ENCODE data around the gene TOMM22. TPM values are rescaled to one million over a fixed set of nuclear protein-coding genes. Genes with fewer than 3 reads are reported as not detected.

The TOMM22 gene
- total RNA-seq, 1 experiment from 2014 or later, result 146 TPM

DNA sequence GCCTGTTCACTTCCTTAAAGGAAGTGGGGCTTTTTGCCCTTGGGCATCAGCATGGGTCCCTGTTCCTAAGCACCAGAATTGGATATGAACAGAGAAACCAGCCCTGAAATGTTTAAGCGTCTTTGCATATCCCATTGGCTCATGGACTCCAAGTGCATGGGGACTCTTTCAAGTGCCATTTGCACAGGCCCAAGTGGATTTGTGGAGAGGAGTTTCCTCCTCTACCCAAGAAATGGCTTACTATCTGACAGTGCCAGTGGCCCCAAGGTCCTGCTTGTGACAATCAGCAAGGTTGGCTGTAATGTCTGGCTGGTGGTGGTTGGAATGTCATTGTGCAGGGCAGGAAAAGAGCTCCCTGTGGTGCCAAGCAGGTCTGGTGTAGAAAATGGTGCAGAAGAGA lies 4.0 kb downstream of the TOMM22 start (continued):
- TF ChIP-seq, protein P1, sequence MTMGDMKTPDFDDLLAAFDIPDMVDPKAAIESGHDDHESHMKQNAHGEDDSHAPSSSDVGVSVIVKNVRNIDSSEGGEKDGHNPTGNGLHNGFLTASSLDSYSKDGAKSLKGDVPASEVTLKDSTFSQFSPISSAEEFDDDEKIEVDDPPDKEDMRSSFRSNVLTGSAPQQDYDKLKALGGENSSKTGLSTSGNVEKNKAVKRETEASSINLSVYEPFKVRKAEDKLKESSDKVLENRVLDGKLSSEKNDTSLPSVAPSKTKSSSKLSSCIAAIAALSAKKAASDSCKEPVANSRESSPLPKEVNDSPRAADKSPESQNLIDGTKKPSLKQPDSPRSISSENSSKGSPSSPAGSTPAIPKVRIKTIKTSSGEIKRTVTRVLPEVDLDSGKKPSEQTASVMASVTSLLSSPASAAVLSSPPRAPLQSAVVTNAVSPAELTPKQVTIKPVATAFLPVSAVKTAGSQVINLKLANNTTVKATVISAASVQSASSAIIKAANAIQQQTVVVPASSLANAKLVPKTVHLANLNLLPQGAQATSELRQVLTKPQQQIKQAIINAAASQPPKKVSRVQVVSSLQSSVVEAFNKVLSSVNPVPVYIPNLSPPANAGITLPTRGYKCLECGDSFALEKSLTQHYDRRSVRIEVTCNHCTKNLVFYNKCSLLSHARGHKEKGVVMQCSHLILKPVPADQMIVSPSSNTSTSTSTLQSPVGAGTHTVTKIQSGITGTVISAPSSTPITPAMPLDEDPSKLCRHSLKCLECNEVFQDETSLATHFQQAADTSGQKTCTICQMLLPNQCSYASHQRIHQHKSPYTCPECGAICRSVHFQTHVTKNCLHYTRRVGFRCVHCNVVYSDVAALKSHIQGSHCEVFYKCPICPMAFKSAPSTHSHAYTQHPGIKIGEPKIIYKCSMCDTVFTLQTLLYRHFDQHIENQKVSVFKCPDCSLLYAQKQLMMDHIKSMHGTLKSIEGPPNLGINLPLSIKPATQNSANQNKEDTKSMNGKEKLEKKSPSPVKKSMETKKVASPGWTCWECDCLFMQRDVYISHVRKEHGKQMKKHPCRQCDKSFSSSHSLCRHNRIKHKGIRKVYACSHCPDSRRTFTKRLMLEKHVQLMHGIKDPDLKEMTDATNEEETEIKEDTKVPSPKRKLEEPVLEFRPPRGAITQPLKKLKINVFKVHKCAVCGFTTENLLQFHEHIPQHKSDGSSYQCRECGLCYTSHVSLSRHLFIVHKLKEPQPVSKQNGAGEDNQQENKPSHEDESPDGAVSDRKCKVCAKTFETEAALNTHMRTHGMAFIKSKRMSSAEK (CRISPR knock-in tag; IDR thresholded peaks at IDR 0.05; ENCODE audit: borderline replicate concordance), result no peak
- TF ChIP-seq IRF1 (CRISPR knock-in tag; IDR thresholded peaks at IDR 0.05) (no peak), ELF4 (CRISPR knock-in tag; IDR thresholded peaks at IDR 0.05; ENCODE audit: low read depth) (no peak), TEAD1 (CRISPR knock-in tag; IDR thresholded peaks at IDR 0.05) (no peak), CREM (CRISPR knock-in tag; IDR thresholded peaks at IDR 0.05) (no peak)

- no peak for DNase-seq (ENCODE audit: low spot score)
- Mint-ChIP-seq H3K27ac (no peak overlapping the region), H3K9me3 (no peaks in the 10 kb centered on the region), H3K27me3 (ENCODE audit: low read depth) (no peaks in the 10 kb centered on the region), H3K4me1 (no peaks in the 10 kb centered on the region), H3K4me3 (no peak overlapping the region), H3K36me3 (peaks cover 37% of the 10 kb centered on the region)
- ATAC-seq, result no peak
- TF ChIP-seq NR2C2 (CRISPR knock-in tag; IDR thresholded peaks at IDR 0.05), result no peak
- TF ChIP-seq TEAD4 (CRISPR knock-in tag; IDR thresholded peaks at IDR 0.05), result no peak
- CTCF ChIA-PET, result interaction anchor here (0.8 kb wide), 1 partner anchor 56 kb away, joined by 3 read pairs; no protein-coding TSS in a partner anchor
- POLR2A ChIA-PET, result no interaction called here
Measured at GRCh38 chr22:38689651-38690050, 7.9 kb downstream of the TOMM22 start.

DNA sequence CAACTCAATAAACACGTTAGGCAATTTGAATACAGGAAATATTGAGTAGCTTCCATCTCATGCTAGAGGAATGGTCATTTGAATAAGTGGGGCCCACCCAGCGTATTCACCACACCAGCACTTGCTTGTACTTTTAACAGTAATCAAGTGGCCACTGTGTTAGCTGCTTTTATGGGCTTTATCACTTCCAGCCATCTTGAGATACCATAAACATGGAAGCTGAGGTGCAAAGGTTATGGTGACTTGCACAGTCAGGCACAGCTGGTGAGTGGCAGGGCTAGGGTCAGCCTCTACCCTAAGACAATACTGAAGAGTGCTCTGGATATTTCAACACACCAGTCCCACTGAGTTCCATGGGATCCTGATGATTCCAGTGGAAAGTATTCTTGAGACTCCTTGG lies 12.3 kb downstream of the TOMM22 start:
- Mint-ChIP-seq H3K27ac (no peak overlapping the region), H3K27me3 (ENCODE audit: low read depth) (no peaks in the 10 kb centered on the region)
- no peak for TF ChIP-seq AFF4 (CRISPR knock-in tag; IDR thresholded peaks at IDR 0.05; ENCODE audit: borderline replicate concordance)
- TF ChIP-seq FOXP4 (CRISPR knock-in tag; IDR thresholded peaks at IDR 0.05), result no peak
- TF ChIP-seq RORB (CRISPR knock-in tag; IDR thresholded peaks at IDR 0.05), result no peak
- no peak for TF ChIP-seq CREB1 (CRISPR knock-in tag; IDR thresholded peaks at IDR 0.05)
- TF ChIP-seq, protein P2, sequence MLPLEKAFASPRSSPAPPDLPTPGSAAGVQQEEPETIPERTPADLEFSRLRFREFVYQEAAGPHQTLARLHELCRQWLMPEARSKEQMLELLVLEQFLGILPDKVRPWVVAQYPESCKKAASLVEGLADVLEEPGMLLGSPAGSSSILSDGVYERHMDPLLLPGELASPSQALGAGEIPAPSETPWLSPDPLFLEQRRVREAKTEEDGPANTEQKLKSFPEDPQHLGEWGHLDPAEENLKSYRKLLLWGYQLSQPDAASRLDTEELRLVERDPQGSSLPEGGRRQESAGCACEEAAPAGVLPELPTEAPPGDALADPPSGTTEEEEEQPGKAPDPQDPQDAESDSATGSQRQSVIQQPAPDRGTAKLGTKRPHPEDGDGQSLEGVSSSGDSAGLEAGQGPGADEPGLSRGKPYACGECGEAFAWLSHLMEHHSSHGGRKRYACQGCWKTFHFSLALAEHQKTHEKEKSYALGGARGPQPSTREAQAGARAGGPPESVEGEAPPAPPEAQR (CRISPR knock-in tag; IDR thresholded peaks at IDR 0.05), result no peak
- no peak for TF ChIP-seq ZNF263 (CRISPR knock-in tag; IDR thresholded peaks at IDR 0.05; ENCODE audit: low read depth)
- TF ChIP-seq FOXJ3 (CRISPR knock-in tag; IDR thresholded peaks at IDR 0.05; ENCODE audit: borderline replicate concordance), result no peak
- TF ChIP-seq, protein P3, sequence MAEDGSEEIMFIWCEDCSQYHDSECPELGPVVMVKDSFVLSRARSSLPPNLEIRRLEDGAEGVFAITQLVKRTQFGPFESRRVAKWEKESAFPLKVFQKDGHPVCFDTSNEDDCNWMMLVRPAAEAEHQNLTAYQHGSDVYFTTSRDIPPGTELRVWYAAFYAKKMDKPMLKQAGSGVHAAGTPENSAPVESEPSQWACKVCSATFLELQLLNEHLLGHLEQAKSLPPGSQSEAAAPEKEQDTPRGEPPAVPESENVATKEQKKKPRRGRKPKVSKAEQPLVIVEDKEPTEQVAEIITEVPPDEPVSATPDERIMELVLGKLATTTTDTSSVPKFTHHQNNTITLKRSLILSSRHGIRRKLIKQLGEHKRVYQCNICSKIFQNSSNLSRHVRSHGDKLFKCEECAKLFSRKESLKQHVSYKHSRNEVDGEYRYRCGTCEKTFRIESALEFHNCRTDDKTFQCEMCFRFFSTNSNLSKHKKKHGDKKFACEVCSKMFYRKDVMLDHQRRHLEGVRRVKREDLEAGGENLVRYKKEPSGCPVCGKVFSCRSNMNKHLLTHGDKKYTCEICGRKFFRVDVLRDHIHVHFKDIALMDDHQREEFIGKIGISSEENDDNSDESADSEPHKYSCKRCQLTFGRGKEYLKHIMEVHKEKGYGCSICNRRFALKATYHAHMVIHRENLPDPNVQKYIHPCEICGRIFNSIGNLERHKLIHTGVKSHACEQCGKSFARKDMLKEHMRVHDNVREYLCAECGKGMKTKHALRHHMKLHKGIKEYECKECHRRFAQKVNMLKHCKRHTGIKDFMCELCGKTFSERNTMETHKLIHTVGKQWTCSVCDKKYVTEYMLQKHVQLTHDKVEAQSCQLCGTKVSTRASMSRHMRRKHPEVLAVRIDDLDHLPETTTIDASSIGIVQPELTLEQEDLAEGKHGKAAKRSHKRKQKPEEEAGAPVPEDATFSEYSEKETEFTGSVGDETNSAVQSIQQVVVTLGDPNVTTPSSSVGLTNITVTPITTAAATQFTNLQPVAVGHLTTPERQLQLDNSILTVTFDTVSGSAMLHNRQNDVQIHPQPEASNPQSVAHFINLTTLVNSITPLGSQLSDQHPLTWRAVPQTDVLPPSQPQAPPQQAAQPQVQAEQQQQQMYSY (CRISPR knock-in tag; IDR thresholded peaks at IDR 0.05), result no peak
- TF ChIP-seq ELF4 (CRISPR knock-in tag; IDR thresholded peaks at IDR 0.05; ENCODE audit: low read depth), result no peak
- TF ChIP-seq, protein P4, sequence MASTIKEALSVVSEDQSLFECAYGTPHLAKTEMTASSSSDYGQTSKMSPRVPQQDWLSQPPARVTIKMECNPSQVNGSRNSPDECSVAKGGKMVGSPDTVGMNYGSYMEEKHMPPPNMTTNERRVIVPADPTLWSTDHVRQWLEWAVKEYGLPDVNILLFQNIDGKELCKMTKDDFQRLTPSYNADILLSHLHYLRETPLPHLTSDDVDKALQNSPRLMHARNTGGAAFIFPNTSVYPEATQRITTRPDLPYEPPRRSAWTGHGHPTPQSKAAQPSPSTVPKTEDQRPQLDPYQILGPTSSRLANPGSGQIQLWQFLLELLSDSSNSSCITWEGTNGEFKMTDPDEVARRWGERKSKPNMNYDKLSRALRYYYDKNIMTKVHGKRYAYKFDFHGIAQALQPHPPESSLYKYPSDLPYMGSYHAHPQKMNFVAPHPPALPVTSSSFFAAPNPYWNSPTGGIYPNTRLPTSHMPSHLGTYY (CRISPR knock-in tag; IDR thresholded peaks at IDR 0.05), result no peak

More for the DNA sequence above, 12.3 kb downstream of the TOMM22 start:
- no peak for ATAC-seq
- Mint-ChIP-seq H3K9me3 (no peaks in the 10 kb centered on the region), H3K4me1 (peaks cover 20% of the 10 kb centered on the region), H3K4me3 (no peak overlapping the region), H3K36me3 (peaks cover 22% of the 10 kb centered on the region)
- no peak for DNase-seq (ENCODE audit: low spot score)
- CTCF ChIA-PET, result interaction anchor here (0.7 kb wide), 1 partner anchor 267 kb away, joined by 4 read pairs; no protein-coding TSS in a partner anchor
- POLR2A ChIA-PET, result no interaction called here

Data from WTC11 (cell line).